BLaER1 (cell line): Measurements from ENCODE around the gene JAKMIP2.
"Not testable (repeated sequence)": the region's sequence is repeated elsewhere in the genome, so short reads cannot be mapped to it uniquely, and the experiment has no call there.

Experiments
- H3K27ac ChIP-seq: shearing (Covaris generic); formaldehyde crosslinking; 2 replicates; pipeline ENCODE4 v1.8.1; 2022
- H3K27me3 ChIP-seq: shearing (Covaris generic); formaldehyde crosslinking; 2 replicates; pipeline ENCODE4 v1.8.1; 2022
- H3K36me3 ChIP-seq: shearing (Covaris generic); formaldehyde crosslinking; 2 replicates; pipeline ENCODE4 v1.8.1; 2022
- H3K4me1 ChIP-seq: shearing (Covaris generic); formaldehyde crosslinking; 2 replicates; pipeline ENCODE4 v1.8.1; 2022
- H3K4me2 ChIP-seq: shearing (Covaris generic); formaldehyde crosslinking; 2 replicates; pipeline ENCODE4 v1.8.1; 2022
- H3K4me3 ChIP-seq: shearing (Covaris generic); formaldehyde crosslinking; 2 replicates; pipeline ENCODE4 v1.8.1; 2022
- H3K9ac ChIP-seq: shearing (Covaris generic); formaldehyde crosslinking; 2 replicates; pipeline ENCODE4 v1.8.1; 2022
- H3K9me3 ChIP-seq: shearing (Covaris generic); formaldehyde crosslinking; 2 replicates; pipeline ENCODE4 v1.8.1; 2022
- H4K20me1 ChIP-seq: shearing (Covaris generic); formaldehyde crosslinking; 2 replicates; pipeline ENCODE4 v1.8.1; 2022
- Cebpa-rat ChIP-seq: shearing (Covaris generic); IDR thresholded peaks from 2 replicates; pipeline ENCODE4 v1.8.1; 2022

Gene JAKMIP2

DNA sequence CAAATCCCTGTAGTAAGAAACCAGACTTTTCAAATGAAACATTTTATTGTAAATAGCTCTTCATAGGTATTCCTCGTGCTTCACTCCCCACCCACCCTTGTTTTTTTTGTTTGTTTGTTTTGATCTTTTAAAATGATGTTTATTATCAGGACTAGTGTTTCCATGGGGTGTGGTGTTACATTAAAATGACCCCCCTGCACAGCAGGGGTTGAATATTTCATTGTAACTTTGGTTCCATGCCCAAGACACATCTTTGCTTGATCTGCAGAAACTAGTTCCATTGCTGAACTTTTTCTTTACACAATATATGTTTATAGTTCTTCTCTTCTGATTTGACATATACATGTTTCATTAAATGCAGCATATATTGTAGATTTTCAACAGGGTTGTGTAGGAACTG, 191.4 kb downstream of the JAKMIP2 start:
- no peak overlapping the region for H3K4me2 ChIP-seq
- H3K36me3 ChIP-seq = peaks cover 12% of the 10 kb centered on the region
- no peak overlapping the region for H3K4me3 ChIP-seq
- no peak overlapping the region for H3K27ac ChIP-seq
- 0 out of 2 replicates have a peak, but pooled peaks cover 4% of the 10 kb centered on the region for H3K9me3 ChIP-seq
- H4K20me1 ChIP-seq = no peaks in the 10 kb centered on the region
- H3K4me1 ChIP-seq = no peaks in the 10 kb centered on the region
- H3K27me3 ChIP-seq = no peaks in the 10 kb centered on the region
- H3K9ac ChIP-seq = no peak overlapping the region
- TF ChIP-seq Cebpa-rat = no peak

DNA sequence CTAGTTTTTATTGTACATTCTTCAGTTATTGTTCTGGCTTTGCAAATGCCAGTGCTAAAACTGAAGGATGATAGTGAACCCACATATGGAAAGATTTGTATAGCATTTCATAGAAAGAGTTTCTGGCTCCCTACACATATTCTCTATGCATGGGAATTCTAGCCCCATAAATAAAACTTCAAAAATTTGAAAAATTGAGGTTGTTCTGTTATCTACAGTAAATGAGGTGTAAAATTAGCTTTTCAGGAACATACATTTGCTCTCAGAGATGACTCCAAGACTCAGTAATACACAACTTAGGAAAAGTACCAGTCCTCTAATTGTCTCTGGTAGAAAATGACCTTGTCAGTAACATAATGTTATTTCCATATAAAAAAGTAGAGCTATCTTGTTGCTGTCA, 192.4 kb downstream of the JAKMIP2 start:
- no peak for TF ChIP-seq Cebpa-rat
- 0 out of 2 replicates have a peak, but pooled peaks cover 4% of the 10 kb centered on the region for H3K9me3 ChIP-seq
- no peak overlapping the region for H3K4me3 ChIP-seq
- H3K4me1 ChIP-seq = no peaks in the 10 kb centered on the region
- H3K4me2 ChIP-seq = no peak overlapping the region
- H3K27ac ChIP-seq = no peak overlapping the region
- H3K36me3 ChIP-seq = peaks cover 12% of the 10 kb centered on the region
- H3K27me3 ChIP-seq = no peaks in the 10 kb centered on the region
- no peak overlapping the region for H3K9ac ChIP-seq
- H4K20me1 ChIP-seq = no peaks in the 10 kb centered on the region

DNA sequence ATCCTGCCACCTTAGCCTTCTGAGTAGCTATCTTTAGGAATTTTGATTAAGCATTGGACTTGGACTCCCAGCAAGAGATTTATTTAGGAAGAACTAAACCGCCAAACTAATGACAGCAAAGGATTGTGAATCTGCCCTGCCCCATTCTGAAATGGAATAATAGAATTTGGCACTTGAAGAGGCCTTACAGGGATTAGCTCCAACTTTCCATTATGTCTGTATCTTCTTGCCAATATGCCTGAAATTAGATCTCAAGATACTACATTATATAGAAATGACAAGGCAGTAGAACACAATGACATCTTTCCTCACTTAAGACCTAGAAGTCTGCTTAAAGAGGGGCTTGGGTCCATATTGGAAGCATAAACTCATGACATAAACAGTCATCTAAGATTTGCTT, 195.7 kb downstream of the JAKMIP2 start:
- H3K27me3 ChIP-seq = no peaks in the 10 kb centered on the region
- H3K27ac ChIP-seq = no peak overlapping the region
- H3K36me3 ChIP-seq = peaks cover 9% of the 10 kb centered on the region
- TF ChIP-seq Cebpa-rat = no peak
- no peak overlapping the region for H3K9ac ChIP-seq
- H4K20me1 ChIP-seq = no peaks in the 10 kb centered on the region
- H3K4me2 ChIP-seq = no peak overlapping the region
- H3K4me3 ChIP-seq = no peak overlapping the region
- no peaks in the 10 kb centered on the region for H3K4me1 ChIP-seq
- no peaks in the 10 kb centered on the region for H3K9me3 ChIP-seq

DNA sequence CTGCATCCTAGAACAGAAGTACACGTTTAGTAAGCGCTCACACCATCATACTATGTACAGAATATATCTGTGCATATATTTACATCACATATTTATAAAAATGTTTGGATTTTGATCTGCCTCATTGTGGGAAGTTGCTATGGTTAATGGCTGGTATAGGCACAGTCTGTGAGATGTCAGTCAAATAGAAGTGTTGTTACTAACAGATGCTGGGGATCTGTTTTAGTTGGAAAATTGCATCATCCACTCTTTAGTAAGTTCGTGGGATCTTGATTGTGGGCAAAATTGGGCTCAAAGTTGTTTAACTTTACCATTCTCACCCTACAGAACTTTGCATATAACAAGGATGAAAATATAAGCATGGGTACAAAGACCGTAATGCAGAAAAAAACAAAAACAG, 196.3 kb downstream of the JAKMIP2 start:
- Histone ChIP-seq H3K9ac (no peak overlapping the region), H3K27me3 (no peaks in the 10 kb centered on the region), H3K36me3 (peaks cover 7% of the 10 kb centered on the region), H3K4me3 (no peak overlapping the region), H3K4me1 (no peaks in the 10 kb centered on the region), H3K9me3 (no peaks in the 10 kb centered on the region; the same call in 1 of the 2 replicates), H4K20me1 (no peaks in the 10 kb centered on the region), H3K27ac (no peak overlapping the region), H3K4me2 (no peak overlapping the region)
- no peak for TF ChIP-seq Cebpa-rat

DNA sequence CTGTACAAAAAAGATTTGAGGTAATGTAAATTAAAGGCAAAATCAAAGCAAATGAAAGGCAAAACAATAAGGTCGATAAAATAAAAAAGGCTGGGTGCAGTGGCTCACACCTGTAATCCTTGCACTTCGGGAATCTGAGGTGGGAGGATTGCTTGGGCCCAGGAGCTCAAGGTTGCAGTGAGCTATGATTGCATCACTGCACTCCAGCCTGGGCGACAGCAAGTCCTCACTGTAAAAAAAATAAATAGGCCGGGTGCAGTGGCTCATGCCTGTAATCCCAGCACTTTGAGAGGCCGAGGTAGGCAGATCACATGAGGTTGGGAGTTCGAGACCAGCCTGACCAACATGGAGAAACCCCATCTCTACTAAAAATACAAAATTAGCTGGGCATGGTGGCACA, 200.3 kb downstream of the JAKMIP2 start:
- H3K4me1 ChIP-seq, H4K20me1 ChIP-seq, H3K27ac ChIP-seq, H3K36me3 ChIP-seq, H3K4me2 ChIP-seq, H3K9ac ChIP-seq, H3K27me3 ChIP-seq, H3K4me3 ChIP-seq: not testable (repeated sequence)
- H3K9me3 ChIP-seq = peaks cover 11% of the 10 kb centered on the region

DNA sequence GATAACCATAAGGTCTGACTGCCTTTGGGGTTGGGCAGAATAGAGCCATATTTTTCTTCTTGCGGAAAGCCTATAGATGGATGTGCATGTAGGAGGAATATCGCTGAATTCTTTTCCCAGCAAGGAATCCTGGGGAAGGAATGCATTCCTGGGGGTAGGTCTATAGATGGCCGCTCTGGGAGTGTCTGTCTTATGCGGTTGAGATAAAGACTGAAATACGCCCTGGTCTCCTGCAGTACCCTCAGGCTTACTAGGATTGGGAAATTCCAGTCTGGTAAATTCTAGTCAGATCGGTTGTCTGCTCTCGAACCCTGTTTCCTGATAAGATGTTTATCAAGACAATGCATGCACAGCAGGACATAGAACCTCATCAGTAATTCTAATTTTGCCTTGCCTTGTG, 202.1 kb downstream of the JAKMIP2 start:
- H4K20me1 ChIP-seq, H3K27ac ChIP-seq, H3K27me3 ChIP-seq, H3K9ac ChIP-seq, H3K36me3 ChIP-seq, H3K4me3 ChIP-seq, H3K4me2 ChIP-seq, H3K4me1 ChIP-seq: not testable (repeated sequence)
- H3K9me3 ChIP-seq = peaks cover 11% of the 10 kb centered on the region

DNA sequence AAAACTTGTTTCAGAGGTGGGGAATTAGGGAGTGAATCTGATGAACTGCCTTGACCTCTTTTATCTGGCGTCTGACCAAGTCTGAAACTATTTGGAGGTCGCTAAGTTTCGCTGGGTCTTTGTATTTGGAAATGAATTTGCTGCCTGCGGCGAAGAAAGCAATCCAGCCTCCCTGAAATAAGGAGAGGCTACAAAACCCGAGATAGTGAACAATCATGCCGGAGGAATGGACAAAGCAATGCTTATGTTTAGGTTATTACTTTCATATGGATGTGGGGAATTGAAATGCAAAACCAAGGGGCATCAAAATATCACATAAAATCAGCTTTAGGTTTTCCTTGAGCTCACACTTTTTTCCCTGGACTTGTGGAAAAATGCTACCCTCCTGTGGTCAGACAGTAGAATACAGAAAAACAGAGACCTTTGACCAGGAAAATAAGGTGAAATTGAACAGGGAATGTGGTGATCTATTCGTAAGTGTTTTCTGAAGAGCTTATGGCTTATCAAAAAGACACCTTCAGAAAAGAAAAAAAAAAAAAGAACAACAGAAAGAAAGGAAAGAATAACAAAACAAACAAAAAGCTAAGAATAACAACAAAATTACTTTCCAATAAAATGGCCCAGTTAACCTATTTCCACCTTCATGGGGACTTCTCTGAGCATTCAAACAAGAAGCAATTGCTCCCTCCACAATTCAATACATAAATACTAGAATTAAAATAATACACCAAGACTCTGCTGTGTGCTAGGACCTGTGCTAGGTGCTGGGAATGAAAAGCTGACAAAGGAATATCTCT, 204.1 kb downstream of the JAKMIP2 start:
- Histone ChIP-seq H4K20me1 (no peaks in the 10 kb centered on the region), H3K9ac (no peak overlapping the region), H3K4me3 (no peak overlapping the region), H3K27ac (no peak overlapping the region), H3K27me3 (no peaks in the 10 kb centered on the region), H3K4me2 (no peak overlapping the region), H3K9me3 (peaks cover 11% of the 10 kb centered on the region), H3K4me1 (no peaks in the 10 kb centered on the region), H3K36me3 (no peaks in the 10 kb centered on the region)
- no peak for TF ChIP-seq Cebpa-rat

DNA sequence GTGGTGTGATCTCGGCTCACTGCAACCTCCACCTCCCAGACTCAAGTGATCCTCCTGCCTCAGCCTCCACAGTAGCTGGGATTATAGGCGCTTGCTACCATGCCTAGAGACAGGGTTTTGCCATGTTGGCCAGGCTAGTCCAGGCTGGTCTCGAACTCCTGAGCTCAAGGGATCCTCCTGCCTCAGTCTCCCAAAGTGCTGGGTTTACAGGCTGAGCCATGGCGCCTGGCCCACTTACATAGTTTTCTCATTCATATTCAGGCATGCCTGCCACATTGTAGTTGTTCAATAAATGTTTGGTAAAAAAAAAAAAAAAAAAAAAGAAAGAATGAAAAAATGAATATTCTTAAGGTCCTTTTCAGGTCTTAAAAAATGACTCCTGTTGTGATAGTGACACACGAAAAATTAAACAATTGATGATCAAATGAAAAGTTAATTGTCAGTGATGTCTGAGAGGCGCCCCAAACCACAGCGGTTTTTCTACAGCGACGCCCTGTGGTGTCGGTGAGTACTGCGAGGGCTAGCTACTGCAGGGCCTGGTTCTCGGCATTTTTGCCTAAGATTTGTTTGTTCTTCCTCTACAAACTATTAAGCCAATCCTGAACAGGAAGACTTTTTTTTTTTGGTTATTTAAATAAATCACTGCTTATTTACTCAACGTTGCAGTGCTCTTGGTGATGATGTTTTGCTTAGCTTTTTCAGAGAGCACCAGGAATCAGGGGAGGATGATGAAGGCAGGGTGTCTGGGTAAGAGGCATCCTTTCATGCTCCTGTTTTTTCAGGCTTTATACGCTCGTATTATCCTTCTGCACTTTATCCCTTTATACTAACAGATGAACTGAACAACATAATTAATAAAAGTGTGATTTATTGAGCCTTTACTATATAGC, 205.6 kb downstream of the JAKMIP2 start:
- no peaks in the 10 kb centered on the region for H3K36me3 ChIP-seq
- no peak overlapping the region for H3K9ac ChIP-seq
- TF ChIP-seq Cebpa-rat = no peak
- no peak overlapping the region for H3K4me2 ChIP-seq
- no peaks in the 10 kb centered on the region for H3K27me3 ChIP-seq
- H3K4me1 ChIP-seq = no peaks in the 10 kb centered on the region
- no peak overlapping the region for H3K4me3 ChIP-seq
- peaks cover 11% of the 10 kb centered on the region for H3K9me3 ChIP-seq
- no peaks in the 10 kb centered on the region for H4K20me1 ChIP-seq
- H3K27ac ChIP-seq = no peak overlapping the region

DNA sequence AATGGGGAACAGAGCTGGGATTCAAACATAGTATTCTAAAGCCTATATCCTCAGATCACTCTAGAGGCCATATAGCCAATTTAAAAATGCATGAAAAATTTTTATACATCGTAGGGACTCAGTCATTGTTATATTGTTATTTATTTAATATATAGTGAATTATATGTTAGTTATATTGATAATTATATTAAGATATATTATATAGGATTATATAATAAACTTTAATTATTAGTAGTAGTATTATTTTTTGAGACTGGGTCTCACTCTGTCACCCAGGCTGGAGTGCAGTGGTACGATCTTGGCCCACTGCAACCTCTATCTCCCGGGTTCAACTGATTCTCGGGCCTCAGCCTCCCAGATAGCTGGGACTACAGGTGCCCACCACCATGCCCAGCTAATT, 206.9 kb downstream of the JAKMIP2 start:
- no peaks in the 10 kb centered on the region for H4K20me1 ChIP-seq
- no peak overlapping the region for H3K4me2 ChIP-seq
- H3K4me1 ChIP-seq = no peaks in the 10 kb centered on the region
- H3K9ac ChIP-seq = no peak overlapping the region
- TF ChIP-seq Cebpa-rat = no peak
- no peaks in the 10 kb centered on the region for H3K27me3 ChIP-seq
- H3K36me3 ChIP-seq = no peaks in the 10 kb centered on the region
- H3K9me3 ChIP-seq = peaks cover 5% of the 10 kb centered on the region
- H3K4me3 ChIP-seq = no peak overlapping the region
- no peak overlapping the region for H3K27ac ChIP-seq

DNA sequence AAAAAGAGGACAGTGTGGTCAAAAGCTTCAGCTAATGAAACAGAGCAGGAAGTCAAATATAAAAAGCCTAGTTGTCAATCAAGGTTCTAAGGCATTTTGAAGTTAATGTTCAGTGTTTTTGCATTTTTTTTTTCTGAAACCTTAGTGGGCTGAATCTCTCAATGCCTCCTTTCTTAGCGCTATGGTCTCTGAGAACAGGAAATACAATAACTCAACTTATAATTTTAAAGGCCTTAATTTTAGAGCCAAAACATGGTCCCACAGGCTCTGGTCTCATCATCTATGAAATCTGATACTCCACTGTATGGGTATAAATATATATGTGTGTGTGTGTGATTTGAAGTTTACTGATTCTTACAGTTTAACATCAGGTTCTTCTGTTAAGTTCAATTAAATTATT, 209.3 kb downstream of the JAKMIP2 start:
- H3K27me3 ChIP-seq = no peaks in the 10 kb centered on the region
- no peak overlapping the region for H3K27ac ChIP-seq
- H3K4me1 ChIP-seq = no peaks in the 10 kb centered on the region
- H3K36me3 ChIP-seq = no peaks in the 10 kb centered on the region
- TF ChIP-seq Cebpa-rat = no peak
- no peaks in the 10 kb centered on the region for H3K9me3 ChIP-seq
- H4K20me1 ChIP-seq = no peaks in the 10 kb centered on the region
- H3K4me3 ChIP-seq = no peak overlapping the region
- no peak overlapping the region for H3K4me2 ChIP-seq
- no peak overlapping the region for H3K9ac ChIP-seq
